HL-60 (cell line): ENCODE measurements around the gene GPR68.

Source experiments
- DNase-seq, 2 experiments: peaks; one replicate each; pipeline ENCODE4 v3.0.0-alpha.2; 2010 to 2020; ENCODE audit warnings: low read depth in 1 of 2, low spot score in 1 of 2
- H3K27ac ChIP-seq: fragments of 250-450 bp; sonication (Bioruptor Pico); replicated peaks from 2 replicates; pipeline ENCODE4 v1.5.1; 2020; ENCODE audit warnings: mild to moderate bottlenecking, moderate library complexity
- H3K27me3 ChIP-seq: fragments of 250-450 bp; sonication (Bioruptor Pico); 2 replicates; pipeline ENCODE4 v1.5.1; 2021; ENCODE audit warnings: mild to moderate bottlenecking, moderate library complexity; ENCODE audit not compliant: insufficient read depth, poor library complexity, severe bottlenecking
- H3K4me3 ChIP-seq: replicated peaks from 2 replicates; pipeline ENCODE4 v1.5.1; 2011; ENCODE audit warnings: mild to moderate bottlenecking, control low read depth, low read length; ENCODE audit not compliant: insufficient read depth
- CTCF ChIP-seq: IDR thresholded peaks from one replicate; pipeline ENCODE4 v1.5.1; 2011; ENCODE audit warnings: low read length, control low read depth, inconsistent platforms; ENCODE audit not compliant: insufficient read depth
- GABPA ChIP-seq: IDR thresholded peaks from 2 replicates; pipeline ENCODE4 v1.6.1; 2012; ENCODE audit warnings: low read depth
- POLR2AphosphoS5 ChIP-seq: IDR thresholded peaks from 2 replicates; pipeline ENCODE4 v1.6.1; 2012; ENCODE audit warnings: low read depth
- SPI1 ChIP-seq: IDR thresholded peaks from 2 replicates; pipeline ENCODE4 v1.6.1; 2012; ENCODE audit warnings: low read depth, mild to moderate bottlenecking, borderline replicate concordance
- TF ChIP-seq, protein P1 (sequence below): IDR thresholded peaks from 2 replicates; pipeline ENCODE4 v1.6.1; 2012; ENCODE audit warnings: low read depth; ENCODE audit not compliant: insufficient replicate concordance

The GPR68 gene

DNA sequence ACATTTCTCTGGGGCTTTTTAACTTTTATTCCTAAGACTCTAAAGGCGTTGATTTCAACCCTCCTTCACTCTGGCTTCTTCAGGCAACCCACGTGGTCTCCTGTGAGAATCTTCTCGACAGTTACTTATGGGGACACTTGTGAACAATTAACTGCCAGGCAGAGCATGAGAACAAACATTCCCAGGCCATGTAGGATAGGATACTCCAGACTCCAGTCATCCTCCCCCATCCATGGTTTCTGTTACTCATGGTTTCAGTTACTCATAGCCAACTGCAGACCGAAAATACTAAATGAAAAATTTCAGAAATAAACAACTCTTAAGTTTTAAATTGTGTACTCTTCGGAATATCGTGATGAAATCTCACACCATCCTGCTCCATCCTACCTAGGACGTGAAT lies 19.5 kb downstream of the GPR68 start:
- TF ChIP-seq POLR2AphosphoS5 (no peak), CTCF (no peak), GABPA (no peak), SPI1 (no peak)
- TF ChIP-seq, protein P1, sequence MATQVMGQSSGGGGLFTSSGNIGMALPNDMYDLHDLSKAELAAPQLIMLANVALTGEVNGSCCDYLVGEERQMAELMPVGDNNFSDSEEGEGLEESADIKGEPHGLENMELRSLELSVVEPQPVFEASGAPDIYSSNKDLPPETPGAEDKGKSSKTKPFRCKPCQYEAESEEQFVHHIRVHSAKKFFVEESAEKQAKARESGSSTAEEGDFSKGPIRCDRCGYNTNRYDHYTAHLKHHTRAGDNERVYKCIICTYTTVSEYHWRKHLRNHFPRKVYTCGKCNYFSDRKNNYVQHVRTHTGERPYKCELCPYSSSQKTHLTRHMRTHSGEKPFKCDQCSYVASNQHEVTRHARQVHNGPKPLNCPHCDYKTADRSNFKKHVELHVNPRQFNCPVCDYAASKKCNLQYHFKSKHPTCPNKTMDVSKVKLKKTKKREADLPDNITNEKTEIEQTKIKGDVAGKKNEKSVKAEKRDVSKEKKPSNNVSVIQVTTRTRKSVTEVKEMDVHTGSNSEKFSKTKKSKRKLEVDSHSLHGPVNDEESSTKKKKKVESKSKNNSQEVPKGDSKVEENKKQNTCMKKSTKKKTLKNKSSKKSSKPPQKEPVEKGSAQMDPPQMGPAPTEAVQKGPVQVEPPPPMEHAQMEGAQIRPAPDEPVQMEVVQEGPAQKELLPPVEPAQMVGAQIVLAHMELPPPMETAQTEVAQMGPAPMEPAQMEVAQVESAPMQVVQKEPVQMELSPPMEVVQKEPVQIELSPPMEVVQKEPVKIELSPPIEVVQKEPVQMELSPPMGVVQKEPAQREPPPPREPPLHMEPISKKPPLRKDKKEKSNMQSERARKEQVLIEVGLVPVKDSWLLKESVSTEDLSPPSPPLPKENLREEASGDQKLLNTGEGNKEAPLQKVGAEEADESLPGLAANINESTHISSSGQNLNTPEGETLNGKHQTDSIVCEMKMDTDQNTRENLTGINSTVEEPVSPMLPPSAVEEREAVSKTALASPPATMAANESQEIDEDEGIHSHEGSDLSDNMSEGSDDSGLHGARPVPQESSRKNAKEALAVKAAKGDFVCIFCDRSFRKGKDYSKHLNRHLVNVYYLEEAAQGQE: no peak
- no peak overlapping the region for H3K27ac ChIP-seq
- no peak for DNase-seq
- H3K27me3 ChIP-seq: no peaks in the 10 kb centered on the region
- H3K4me3 ChIP-seq: no peak overlapping the region

GRCh38 chr14:91223028-91223783 lies 21.3 kb downstream of the GPR68 start:
- no peak for DNase-seq
- no peak overlapping the region for H3K27ac ChIP-seq
- no peaks in the 10 kb centered on the region for H3K27me3 ChIP-seq
- TF ChIP-seq POLR2AphosphoS5 (no peak), SPI1 (no peak), GABPA (no peak), CTCF (no peak)
- TF ChIP-seq, protein P1: no peak
- no peak overlapping the region for H3K4me3 ChIP-seq

DNA sequence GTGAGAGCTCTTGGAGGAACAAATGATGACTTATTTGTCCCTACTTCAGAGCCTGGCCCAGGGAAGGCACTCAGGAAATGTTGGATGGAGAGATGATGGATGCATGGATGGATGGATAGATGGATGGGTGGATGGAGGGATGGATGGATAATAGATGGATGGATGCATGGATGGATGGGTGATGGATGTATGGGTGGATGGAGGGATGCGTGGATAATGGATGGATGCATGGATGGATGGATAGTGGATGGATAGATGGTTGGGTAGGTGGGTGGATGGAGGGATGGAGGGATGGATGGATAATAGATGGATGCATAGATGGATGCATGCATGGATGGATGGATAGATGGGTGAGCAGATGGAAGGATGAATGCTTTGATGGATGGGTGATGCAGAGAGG lies 23.2 kb downstream of the GPR68 start:
- Histone ChIP-seq H3K27me3 (no peaks in the 10 kb centered on the region), H3K27ac (no peak overlapping the region), H3K4me3 (no peak overlapping the region)
- TF ChIP-seq CTCF (no peak), SPI1 (no peak), POLR2AphosphoS5 (no peak), GABPA (no peak)
- TF ChIP-seq, protein P1: no peak
- no peak for DNase-seq
